ENCODE results near the gene UBE2J2.

Gene UBE2J2

GRCh38 chr1:1279028-1279427 lies 5.4 kb upstream of the UBE2J2 start:
- no peak for DNase-seq

DNA sequence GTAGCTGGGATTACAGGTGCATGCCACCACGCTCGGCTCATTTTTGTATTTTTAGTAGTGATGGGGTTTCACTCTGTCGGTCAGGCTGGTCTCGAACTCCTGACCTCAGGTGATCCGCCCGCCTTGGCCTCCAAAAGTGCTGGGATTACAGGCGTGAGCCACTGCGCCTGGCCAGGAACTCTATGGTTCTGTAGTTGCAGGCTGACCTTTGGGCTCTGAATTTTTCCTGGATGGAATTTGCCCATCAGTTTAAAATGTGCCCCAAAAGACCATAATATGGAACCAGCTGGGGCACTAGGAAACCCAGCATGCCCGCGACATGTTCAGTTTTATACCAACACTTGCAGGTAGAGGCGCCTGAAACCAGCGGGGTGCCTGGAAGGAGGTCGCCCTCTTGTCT lies 5.0 kb upstream of the UBE2J2 start:
- DNase-seq, result no peak

DNA sequence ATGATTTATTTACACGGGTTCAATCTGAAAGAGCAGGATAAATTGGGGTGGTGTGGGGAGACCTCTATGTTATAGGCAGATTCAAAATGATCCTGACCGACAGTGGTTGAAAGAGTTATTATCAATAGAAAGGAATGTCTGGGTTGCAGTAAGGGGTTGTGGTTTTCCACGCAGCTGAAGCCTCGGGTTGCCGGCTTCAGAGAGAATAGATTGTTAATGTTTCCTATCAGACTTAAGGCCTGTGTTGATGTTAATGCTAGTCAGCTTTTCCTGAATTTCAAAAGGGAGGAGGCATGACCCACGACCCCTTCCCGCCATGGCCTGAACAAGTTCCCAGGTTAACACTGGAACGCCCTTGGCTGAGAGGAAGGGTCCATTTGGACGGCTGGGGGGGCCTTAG lies 2.2 kb upstream of the UBE2J2 start:
- no peak for DNase-seq

DNA sequence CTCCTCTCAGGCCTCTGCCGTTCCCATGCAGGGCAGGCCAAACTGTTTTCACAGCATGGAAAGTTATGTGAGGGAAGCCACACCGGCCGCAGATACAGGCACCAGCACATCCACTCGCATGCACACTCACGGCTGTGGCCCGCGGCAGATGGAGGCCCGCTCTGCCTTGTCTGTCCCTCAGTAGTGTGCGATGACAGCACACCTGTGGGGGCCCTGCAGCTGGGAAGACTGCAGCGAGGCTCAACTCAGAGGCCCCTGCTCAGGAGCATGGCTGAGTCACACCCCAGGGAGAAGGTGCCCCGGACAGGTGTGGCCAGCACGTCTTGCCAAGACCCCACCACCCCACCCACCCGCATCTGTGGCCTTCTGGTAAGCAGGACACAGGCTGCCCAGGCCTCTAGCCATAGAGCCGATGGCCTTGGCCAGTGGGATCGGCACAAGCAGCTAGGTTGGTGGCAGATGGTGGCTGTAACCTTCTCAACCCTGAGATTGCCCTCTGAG lies 1.3 kb upstream of the UBE2J2 start:
- DNase-seq, result no peak

DNA sequence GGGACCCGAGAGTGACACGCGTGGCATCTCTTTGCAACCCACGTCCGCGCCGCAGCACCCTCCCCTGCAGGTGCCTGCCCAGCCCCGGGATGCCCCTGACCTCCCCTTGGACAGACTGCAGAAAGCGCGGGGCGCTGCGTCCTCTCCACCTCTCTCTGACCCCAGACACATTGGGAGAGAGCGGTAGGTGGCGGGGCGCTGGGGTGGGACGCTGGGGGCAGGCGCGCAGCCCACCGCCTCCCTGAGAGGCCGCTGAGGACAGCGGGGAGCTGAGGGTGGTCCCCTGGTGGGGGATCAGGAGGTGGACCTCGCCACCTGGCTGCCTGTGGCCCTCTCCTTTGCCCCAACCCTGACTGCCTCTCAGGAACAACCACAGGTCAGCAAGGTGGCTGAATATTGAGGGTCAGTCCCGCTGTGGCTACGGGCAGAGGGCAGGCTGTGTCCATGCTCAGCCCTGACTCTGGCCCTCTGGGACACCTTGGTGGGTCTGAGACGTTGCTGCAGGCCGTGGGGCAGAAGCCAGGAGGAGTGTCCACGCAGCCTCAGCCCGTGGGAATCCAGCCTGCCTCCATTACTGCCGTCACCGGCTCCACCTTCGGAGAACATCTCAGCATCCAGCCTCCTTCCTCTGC lies 761 bp upstream of the UBE2J2 start:
- no peak for DNase-seq

- no peak for DNase-seq
Measured at GRCh38 chr1:1273209-1273511, 494 bp downstream of the UBE2J2 start.

DNA sequence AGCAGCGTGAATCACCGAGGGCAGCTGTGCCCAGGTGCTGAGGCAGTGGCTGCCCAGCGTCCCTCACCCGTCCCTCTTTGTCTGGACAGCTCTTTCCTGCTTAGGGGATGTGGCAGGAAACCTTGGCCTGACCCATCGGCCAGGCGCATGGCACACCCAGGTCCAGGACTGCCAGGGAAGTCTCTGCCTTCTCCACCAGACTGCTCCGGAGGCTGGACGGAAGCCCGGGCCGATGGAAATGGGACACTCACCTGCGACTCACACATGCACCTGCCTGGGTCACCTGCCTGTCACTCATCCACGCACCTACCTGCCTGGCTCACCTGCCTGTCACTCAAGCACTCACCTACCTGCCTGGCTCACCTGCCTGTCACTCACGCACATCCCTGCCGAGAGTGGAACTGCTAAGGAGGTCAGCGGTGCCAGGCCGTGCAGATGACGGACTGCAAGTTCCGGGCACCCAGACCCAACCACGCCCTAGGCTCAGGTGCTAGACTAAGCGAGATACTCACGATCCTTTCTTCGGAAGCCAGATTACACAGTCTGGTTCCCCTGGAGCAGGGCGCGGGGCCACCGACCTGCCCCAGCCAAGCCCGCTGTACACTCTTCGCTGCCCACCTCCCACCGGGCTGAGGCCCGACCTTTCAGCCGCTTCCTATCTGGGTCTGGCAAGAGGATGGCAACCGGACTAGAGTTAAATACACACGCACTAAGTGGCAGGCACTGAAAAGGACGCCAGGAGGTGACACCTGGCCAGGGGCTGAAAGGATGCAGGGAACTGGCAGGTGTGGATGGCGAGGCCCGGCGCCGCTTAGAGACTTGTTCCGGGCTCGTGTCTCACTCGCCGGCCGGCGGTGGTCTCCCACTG lies 1.1 kb downstream of the UBE2J2 start:
- DNase-seq, result no peak

DNA sequence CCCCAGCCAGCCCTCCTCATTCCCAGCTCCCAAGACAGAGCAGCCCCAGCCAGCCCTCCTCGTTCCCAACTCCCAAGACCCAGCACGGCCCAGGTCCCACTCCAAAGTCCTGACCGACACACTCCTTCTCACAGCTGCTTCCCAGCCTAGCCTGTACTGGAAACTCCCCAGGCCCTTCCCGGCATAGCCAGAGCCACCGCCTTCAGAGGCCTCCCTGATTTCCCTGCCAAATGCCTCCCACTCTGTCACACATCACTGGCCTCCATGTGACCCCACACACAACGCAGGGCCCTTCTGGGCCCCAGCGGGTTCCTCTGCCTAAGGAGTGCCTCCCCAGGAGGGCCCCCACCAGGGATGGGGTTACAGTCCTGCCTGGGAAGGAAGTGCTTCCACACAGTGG lies 2.8 kb downstream of the UBE2J2 start:
- DNase-seq, result no peak

DNA sequence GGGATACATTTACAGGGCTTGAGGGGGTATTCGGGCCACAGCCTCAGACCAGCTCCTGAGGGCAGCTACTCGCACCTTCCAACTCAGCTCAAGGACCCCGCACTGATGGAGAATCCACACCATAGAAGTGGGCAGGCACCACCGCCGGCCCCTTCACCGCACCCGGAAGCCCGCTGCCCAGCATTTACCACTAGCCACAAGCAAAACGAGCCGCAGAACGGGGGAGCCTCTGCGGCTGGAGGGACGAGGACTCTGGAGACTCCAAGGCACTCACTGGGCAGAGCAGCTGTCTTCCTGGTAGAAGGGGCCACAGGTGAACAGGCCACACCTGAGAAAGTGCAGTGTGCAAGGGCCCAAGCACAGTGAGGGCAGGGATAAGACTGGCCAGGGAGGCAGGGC lies 5.4 kb downstream of the UBE2J2 start:
- DNase-seq, result no peak

DNA sequence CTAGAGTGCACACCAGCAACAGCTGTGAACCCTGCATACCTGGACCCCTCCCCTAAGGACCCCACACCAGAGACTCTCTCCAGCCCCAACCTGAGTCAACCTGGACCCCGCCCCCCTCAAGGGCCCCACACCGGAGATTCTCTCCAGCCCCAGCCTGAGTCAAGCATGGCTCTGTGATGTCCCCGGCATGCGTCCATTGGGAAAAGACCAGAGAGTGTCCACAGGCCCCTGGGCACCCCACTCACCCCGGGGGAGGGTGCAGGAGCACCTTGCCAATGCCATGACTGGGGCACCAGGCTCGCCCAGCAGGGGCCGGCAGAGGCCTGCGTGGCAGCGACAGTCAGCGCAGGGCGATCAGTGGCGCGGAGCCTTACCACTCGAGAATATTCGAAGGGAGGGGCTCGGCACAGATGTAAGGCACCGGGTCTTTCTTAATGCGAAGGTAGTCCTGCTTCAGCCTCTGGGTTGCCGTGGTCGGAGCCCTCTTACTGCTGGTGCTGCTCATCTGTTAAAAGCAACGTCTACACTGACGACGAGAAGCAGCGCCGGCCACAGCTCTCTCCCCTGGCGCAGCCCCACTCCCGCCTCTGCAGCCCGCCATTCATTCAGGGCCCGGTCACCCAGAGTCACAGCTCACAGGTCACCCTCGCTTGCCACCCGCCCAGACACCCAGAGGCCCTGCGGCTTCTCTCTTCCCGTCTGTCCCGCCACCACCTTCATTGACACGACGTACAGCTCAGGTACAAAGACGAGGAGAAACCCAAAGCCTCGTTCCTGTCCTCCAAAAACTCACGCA lies 6.0 kb downstream of the UBE2J2 start:
- no peak for DNase-seq

DNA sequence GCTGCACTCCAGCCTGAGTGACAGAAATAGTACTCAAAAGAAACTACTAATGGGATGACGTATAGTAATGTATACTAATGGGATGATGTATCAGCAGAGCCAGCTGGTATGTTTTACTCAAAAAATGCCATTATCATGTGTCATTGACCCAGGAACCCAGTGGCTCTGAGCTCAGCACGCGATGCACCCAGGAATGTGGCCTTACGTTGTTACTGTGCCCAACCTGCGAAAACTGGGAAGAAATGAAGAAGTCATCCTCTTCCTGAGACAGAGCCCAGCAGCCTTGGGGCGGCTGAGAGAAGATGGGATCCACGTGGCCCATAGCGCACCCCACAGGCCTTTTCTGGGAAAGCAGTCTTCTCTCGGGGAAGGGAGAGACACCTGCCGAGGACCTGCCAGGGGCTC lies 8.8 kb downstream of the UBE2J2 start:
- DNase-seq, result no peak

GRCh38 chr1:1264026-1264425 lies 9.6 kb downstream of the UBE2J2 start:
- no peak for DNase-seq

DNA sequence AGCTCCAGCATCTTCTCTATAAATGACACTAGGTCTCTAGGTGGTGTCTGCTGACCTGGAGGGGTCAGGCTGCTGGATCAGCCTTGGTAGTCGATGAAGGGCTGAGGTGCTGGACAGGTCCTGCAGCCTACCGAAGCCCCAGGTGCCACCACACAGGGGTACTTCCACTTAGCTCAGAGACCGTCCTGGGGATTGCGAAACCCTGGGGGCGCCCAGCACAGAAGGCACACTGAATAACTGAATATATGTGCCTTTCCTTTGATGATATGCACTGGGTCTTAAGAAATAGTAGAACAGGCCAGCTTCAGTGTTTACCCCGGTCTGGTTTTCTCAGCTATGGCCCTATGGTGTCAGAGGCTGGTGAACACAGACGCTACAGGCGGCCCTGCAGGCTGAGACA lies 10.9 kb downstream of the UBE2J2 start:
- DNase-seq, result no peak

DNA sequence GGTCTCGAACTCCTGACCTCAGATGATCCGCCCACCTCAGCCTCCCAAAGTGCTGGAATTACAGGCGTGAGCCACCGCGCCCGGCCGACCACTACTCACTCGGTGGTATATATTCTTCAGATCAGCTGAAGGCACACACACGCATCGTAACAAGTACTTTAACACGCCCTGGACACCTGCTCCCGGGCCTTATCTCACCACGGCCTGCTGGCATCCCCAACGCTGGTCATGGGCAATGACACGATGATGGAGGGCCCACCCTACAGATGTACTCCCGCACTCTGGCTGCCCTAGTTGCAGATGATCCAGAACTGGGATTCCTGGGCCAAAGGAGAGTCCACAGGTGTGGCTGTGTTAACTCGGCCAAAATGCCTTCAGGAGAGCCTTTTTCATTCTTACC lies 11.6 kb downstream of the UBE2J2 start:
- no peak for DNase-seq

DNA sequence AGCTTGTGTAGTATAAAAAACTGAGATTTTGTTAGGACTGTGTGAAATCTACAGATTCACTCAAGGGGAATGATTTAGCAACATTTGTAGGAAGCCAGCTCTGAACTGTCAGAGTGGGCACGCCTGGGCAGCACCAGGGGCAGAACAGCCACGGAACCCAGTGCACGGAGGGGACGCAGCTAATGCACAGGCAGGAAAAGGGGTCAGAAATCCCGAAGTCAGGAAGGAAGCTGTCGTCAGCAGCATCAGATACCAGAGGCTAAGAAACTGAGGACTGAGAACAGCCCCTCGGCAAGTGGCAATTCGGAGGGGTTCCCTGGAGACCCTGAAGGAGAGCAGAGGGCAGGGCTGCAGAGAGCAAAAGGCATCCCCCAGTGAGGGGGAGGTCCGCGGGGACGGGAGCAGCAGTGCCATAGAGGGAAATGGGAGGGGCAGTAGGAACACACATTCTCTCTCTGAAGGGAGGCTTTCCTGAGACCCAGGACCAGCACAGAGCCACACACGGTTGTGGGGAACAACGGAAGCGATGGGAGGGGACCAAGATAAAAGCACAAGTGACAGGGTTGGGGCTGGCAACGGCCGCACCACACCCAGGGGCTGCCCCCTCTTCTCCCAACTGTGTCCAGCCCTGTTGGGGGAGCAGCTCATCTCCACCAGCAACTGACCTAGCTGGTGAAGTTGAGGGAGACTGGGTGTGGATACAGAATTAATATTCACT lies 12.7 kb downstream of the UBE2J2 start:
- DNase-seq, result no peak

- DNase-seq, result no peak
Measured at GRCh38 chr1:1259951-1260600, 13.6 kb downstream of the UBE2J2 start.

DNA sequence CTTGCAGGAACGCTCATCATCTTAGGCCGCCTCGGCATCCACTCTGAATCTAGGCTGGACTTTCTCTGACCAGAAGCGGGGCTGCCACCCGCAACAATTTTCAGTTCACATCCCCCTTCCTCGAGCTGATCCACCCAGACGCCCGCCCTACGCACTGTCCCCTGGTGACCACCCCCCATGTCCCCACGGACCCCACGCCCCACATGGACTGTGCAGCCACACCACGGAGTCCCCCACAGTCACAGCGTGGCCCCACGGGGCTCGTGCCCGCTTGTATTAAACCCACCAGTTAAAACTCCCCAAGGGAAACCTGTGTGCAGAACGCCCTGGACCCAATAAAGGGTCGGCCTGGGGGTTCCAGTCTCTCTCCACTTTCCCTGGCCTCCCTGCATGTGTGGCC lies 14.1 kb downstream of the UBE2J2 start:
- DNase-seq, result no peak

DNA sequence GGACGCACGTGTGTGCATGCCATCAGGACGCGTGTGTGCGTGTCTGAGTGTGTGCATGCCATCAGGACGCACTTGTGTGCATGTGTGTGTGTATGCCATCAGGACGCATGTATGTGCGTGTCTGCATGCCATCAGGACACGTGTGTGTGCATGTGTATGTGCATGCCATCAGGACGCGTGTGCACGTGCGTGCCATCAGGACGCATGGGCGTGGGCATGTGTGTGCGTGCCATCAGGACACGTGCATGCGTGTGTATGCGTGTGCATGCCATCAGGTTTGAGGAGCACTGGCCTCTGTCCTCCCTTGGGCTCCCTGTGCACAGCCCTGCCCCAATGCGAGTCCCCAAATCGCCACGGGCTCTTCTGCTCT lies 14.6 kb downstream of the UBE2J2 start:
- DNase-seq, result no peak

DNA sequence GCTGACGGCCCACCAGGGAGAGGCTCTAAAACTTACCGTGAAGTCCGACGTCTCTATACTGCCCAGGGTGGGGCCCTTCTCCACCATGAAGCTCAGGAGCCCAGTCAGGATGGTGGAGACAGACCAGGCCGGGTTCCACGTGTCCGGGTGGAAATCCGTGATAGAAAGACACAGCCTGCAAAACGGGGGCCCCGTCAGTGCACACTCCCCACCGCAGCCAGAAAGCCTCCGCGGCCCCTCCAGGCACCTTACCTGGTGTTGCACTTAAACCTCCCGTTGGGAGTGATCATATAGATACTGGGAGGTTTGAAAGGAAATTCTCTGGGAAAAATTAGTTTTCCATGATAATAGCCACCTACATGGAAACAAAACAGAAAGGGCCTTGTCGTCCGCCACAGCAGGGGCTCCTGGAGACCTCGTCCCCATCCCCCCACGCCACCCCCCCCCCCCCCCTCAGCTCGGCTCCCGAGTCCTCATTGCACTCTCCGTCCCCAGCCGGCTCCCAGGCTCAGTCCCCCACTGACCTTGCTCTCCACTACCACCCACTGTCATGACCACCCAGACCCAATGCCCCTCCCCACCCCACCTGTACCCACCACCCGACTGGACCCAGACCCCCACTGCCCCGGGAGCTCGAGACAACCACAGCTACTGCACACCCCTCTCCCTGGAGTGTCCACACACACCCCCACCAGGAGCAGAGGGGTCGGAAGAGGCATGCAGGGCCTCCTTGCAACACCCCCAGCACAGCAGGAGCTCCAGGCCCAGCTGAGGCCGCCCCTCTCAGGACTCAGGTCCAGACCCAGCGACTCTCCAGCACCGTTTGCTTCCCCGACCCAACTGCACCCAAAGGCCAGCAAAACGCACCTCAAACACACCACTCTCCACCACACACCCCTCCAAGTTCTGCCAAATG lies 16.4 kb downstream of the UBE2J2 start:
- DNase-seq, result no peak

DNA sequence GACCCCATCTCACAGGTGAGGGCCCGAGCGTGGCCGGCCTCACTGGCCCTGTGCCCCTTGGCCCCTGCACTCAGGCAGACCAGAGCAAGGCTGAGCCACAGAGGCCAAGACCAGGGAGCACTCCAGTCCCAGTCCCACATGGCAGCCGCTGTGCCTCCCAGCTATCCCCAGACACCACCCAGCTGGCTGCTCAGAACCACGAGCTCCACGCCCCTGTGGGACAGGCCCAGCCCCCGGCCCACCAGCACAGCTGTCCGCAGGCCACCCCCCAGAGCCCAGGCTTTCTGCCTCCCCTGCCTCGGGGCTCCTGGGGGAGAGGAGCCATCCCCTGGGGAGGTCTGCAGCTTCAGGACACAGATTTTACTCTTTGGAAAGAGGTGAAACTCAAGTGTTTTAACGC lies 18.0 kb downstream of the UBE2J2 start:
- DNase-seq, result no peak

DNA sequence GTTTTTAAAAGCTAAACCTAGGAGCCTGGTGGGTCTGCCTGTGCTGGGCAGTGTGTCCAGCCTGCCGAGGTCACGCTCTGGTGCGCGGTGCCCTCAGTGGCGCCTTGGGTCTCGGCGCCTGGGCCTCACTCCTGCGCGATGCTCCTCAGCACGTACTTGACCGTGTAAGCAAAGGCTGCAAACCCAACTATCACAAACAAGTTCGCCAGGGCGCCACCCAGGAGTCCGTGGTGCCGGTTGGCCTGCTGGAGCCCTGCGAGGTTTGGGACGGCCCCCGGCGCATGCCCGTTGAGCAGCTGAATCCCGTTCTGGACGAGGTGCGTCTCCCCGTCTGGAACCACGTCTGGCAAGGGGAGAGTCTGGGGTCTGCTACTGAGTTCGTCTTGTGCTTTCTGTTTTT lies 18.6 kb downstream of the UBE2J2 start:
- no peak for DNase-seq

DNA sequence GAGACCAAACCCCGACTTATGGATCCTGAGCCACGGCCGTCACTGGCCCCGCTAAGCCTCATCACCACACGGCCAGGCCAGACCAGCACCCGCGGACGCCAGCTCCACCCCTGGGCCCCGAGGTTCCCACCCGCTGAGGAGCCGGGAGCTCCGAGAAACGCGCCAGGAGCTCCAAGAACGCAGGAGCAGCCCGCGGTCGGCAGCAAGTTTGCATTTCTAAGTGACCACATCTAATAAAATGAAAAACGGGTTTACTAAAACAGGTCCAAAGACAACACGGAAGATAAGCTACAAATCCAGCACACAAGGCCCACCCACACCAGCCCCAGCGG lies 19.0 kb downstream of the UBE2J2 start:
- no peak for DNase-seq
